CD4-positive, alpha-beta T cell treated with Interleukin-4 for 4 hours (primary cell): Measurements from ENCODE around the gene SCAMP1.
"Not testable (repeated sequence)": the region's sequence is repeated elsewhere in the genome, so short reads cannot be mapped to it uniquely, and the experiment has no call there.

Source experiments
- DNase-seq: peaks from one replicate; pipeline ENCODE4 v3.0.0-alpha.2; 2020

The SCAMP1 gene

DNA sequence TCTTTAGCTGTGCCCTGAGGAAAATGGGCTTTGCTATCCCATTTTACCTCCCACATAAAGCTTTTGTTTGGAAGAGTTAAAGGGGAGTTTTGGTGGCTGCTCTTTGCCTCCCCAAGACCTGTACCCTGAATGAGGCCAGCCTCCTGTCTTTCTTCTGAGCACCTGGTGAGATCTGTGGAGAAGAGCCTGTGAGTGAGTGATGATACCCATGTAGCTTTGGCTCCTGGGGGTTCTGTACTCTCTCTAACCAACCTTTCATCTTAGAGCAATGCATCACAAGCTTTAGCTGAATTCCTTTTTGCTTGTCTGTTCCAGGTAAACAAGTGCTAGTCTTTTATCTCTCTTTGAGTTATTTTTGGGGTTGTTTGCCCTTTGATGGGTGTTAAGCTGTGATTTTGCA lies 73.6 kb downstream of the SCAMP1 start:
- DNase-seq, result no peak

DNA sequence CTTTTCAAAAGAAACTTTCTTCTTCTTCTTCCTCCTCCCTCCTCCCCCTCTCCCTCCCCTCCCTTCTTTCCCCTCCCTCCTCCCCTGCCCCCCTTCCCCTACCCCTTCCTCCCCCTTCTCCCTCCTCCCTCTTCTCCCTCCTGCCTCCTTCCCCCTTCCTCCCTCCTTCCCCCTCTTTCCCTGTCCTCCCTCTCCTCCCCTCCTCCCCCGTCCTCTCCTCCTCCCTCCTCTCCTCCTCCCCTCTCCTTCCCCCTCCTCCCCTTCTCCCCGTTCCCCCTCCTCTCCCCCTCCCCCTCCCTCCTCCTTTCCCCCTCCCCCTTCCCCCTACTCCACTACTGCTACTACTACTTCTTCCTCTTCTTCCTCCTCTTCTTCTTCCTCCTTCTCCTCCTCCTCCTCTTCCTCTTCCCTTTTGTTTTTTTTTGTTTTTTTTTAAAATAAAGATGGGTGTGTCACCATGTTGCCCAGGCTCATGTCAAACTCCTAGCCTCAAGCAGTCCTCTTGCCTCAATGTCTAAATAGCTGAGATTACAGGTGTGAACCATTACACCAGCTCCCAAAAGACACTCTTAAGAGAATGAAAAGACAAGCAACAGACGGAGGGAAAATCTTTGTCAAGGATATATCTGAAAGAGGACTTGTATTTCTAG lies 87.5 kb downstream of the SCAMP1 start:
- no peak for DNase-seq

DNA sequence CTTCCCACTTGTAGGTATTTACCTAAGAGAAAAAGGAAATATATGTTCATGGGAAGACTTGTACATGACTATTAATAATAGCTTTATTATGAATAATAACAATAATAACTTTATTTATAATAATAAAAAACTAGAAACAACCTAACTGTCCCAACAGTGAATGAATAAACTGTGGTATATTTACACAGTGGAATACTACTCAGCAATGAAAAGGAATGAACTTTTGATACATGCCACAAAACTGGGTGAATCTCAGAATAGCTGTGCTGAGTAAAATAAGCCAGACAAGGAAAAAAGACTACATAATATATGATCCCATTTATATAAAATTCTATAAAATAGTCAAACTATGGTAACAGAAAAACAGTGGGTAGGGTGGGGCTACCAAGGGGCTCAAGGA lies 88.7 kb downstream of the SCAMP1 start:
- no peak for DNase-seq

DNA sequence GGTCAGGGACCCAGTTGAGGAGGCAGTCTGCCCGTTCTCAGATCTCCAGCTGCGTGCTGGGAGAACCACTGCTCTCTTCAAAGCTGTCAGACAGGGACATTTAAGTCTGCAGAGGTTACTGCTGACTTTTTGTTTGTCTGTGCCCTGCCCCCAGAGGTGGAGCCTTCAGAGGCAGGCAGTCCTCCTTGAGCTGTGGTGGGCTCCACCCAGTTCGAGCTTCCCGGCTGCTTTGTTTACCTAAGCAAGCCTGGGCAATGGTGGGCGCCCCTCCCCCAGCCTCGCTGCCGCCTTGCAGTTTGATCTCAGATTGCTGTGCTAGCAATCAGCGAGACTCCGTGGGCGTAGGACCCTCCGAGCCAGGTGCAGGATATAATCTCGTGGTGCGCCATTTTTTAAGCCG lies 97.1 kb downstream of the SCAMP1 start:
- not testable (repeated sequence) for DNase-seq

DNA sequence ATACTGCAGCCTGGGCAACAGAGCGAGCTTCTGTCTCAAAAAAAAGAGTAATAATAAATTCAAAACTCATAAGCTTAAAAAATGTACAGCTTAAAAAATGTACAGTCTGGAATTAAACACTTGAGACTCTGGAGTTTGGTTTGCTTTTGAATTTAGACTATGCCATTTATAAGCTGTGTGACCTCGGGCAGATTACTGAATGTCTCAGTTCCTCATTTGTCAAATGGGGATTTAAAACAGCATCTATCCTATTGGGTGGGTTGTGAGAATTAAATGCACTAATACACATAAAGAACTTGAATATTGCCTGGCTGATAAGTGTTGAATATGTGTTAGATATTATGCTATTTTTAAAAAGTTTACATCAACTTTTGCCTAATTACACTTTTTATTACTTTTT lies 98.4 kb downstream of the SCAMP1 start:
- DNase-seq, result no peak

DNA sequence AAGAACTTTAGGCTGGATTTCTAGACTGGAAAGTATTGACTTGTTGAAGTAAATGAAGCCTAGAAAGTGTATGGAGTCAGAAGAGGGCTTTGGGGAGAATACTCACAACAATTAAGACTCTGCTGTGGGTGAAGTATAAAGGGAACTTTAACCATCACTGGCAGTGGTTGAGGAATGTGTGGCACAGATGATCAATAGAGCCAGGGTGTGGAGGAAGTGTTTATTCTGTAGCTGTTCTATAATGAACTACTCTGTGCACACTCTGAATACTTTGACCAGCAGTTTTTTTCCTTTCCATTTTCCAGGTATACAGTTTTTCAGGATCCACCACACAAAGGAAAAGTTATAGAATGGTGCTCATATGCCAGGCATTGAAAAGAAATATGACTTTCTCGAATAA lies 106.7 kb downstream of the SCAMP1 start:
- DNase-seq, result no peak

DNA sequence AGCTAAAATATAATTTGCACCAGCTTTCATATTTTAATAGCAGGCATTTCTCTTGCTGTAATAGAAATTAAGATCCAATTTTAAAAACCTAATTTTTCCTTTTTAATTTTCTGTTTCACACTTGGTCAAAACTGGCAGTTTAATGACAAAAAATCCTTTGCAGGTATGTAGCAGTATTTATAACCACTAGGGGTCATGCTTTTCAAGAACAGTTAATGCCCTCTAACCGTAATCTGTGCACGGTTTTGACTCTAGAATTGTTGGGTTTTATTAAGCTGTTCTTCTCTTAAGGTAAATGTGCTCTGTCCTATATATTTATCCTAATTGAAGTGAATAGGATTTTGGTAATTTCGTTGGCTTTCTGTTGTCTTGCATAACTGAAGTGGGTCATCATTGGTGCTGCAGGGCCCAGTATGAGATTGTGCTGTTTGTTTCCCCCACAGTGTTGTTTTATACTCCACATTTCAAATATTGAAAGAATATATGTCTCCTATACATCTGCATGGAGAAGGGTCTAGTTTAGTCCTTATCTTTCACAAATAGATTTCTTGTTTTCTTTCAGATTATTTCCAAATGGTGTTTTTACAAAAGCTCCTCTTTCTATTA lies 107.4 kb downstream of the SCAMP1 start:
- peak; percentile 16 for DNase-seq

DNA sequence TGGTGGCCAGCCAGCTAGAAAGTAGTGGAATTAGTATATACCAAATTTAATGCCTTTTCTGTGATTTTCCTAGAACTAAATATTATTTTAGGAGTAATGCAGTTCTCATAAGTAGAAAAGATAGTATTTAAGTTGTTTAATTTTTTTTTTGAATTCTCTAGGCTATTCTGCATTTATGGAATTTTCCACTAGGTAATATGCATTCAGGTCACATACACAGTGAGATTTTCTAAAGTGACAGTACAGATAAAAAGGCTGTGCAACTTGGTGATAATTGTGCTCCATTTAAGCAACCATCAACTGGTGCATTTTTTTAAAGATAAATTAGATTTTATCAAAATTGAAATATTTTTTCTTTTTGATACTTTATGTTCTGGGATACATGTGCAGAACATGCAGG lies 111.5 kb downstream of the SCAMP1 start:
- no peak for DNase-seq

DNA sequence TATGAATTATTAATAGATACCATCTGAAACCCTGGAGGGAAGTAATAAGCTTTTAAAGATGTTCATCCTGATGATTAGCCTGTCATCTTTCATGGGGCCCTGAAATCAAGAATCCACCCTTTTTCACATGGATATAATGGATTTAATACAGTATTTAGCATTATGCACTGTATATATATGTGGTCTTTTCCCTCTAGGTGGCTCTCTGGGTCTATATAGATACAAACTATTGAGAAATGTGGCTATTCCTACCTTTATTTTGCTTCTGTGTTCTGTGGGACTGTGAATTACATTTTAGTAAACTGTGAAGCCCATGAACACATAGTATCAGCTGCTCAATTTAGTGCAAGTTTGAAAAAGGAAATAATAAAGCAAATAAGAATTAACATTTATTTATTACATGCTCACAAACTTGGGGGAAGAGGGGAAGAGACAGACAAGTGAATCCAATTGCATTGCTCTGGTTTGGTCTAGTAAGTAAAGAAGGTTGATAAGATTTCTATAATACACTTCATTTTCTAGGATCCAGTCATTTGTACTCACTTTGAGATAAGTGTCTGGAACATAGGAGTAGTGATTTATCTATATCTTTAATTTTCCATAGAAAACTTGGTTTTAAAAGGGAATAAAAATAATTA lies 112.2 kb downstream of the SCAMP1 start:
- no peak for DNase-seq

DNA sequence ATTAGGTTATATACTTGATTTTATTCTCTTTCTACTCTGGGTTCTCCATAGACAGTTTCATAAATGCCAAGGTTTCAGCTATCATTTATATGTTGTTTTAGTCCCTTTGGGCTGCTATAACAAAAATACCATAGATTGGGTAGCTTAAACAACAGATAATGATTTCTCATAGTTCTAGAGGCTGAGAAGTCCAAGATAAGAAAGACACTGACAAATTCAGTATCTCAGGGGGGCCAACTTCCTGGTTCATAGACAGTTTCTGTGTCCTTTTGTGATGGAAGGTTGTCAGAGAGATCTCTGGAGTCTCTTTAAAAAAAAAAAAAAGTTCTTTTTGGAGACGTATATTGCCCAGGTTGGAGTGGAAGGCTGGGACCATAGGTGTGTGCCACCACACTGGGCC lies 113.3 kb downstream of the SCAMP1 start:
- no peak for DNase-seq

DNA sequence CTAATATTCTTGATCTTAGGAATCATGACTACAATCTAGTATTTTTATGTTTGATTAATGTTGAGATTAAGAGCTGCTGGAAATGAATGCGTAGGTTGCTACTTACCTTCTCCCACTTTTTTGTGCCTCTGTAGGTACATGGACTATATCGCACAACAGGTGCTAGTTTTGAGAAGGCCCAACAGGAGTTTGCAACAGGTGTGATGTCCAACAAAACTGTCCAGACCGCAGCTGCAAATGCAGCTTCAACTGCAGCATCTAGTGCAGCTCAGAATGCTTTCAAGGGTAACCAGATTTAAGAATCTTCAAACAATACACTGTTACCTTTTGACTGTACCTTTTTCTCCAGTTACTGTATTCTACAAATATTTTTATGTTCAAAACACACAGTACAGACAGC lies 115.0 kb downstream of the SCAMP1 start:
- no peak for DNase-seq

DNA sequence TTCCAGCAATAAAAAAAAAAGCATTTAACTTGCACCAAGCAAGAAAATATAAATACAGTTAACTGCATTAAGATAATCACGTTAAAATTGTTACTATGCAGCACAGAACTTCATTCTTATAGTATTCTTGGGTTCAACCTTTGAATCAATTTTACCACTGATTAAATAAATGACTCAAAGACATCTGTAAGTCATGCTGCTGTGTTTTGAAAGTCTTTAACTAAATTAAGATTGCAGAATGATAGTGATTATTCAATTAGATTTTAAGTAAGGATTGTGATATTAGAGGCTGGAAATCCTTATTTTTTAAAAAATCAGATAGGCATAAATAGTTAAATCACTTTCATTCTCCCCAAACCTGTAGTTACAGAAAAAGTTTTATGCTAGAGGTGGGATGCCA lies 116.4 kb downstream of the SCAMP1 start:
- no peak for DNase-seq

DNA sequence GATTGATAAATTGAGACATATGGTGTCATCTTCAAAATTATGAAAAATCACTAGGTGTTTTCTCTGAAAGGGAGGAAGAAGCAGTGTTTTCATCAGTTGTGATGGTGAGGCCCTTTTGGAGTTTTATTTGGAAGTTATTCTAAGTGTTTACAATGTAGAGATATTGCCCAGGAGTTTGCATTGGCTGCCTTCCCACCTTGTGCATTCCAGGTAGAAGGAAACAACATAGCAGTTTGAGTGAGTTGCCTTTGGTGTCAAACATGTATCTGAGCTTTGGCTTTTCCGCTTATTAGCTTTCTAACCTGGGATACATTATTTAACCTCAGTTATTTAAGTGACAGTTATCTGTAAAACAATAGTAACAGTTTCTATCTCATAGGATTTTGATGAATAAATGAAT lies 122.5 kb downstream of the SCAMP1 start:
- no peak for DNase-seq

DNA sequence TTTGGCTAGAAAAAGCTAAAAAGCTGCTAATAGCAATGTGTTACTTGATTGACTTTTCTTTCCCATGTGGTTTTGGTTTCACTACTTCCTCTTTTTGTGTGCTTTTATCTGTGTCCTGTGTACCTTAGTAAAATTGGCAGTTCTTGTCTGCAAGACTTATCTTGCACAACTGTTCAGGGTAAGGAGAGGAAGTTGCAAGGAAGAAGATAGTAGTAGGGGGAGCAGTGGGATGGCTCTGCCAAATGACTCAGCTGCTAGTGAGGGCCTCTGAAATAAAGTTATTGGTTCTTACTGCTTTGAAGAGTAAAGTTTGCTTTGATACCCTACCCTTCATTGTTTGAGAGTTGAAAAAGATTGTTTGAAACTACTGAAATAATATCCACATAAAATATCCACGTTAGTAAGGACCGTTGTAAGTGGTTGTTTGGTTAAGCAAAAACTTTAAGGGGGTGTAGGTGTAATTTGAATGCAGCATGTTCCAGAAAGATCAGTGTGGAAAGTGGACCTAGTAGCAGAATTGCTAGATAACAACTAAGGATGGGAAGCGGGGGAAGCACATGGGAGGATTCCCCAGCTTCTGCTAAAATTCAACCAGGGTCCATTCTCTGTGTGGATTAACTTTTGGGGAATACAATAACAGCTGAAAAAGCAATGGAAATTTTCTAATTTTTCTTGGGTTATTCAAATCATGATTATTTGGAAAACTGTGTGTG lies 123.5 kb downstream of the SCAMP1 start:
- peak; percentile 10 for DNase-seq

DNA sequence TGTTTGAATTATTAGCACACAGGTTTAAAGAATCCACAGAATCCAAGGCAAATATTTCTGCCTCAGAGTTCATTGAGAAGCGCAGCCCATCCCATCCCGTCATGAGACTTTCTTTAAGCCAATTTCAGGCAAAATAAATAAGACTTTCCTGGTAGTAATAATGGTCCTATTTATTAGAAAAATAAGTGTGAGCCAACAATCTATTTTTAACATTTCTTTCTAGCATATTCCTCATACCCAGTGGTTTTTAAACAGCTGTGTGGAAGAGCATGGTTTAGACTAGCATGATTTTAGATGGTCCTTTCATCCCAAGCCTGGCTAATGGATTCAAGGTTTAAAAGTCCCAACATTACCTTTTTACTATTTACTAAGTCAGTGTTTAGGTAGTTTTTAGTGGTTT lies 125.8 kb downstream of the SCAMP1 start:
- DNase-seq, result no peak

DNA sequence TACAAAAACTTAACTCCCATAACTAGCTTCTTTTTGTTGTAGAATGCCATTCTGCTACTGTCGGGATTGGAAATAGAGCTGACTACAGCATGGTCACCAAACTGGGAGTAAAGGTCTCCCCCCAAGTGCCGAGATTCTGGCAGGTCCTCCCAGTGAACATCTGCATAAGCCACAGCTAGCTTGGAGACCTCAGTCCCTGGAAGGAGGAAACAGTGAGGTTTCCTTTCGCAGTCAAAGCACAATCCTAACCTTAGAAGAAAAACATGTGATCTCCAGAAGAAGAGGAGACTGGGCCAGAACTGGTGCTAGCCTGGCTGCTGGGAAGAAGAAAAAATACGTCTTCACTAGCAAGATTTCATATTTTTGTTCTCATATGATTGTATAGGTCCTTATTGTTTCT lies 127.4 kb downstream of the SCAMP1 start:
- no peak for DNase-seq

DNA sequence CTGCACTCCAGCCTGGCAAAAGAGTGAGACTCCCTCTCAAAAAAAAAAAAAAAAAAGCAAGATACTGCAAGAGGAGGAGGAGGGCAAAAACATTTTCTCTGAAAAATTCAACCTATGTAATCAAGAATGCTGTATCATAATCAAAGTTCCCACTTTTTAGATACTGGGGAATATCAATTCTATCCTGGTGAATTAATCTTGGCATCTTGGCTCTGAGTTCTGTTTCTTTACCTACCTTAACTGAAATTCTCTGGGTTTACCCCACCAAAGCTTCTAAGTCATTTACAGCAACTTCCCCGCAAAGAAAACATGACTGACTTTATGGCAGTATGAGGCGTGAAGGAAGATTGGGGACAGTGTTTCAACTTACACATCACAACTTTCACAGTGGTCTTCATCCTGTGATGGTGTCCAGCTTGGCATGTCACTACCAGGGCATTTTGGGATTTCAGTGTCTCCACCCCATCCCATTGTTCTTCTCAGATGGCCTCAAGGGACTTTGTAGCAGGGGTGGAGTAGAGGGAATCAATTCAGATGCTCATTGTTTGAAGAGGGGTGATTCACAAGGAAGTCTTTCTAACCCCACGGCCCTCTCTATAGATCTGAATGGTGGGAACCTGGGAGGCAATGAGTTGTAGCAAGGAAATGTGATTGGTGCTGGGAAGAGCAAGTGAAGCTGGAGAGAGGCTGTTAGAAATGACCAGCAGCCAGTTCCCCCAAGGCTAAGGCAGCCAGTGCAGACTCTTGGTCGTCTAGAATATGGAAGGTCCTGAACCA lies 130.5 kb downstream of the SCAMP1 start:
- DNase-seq, result no peak

DNA sequence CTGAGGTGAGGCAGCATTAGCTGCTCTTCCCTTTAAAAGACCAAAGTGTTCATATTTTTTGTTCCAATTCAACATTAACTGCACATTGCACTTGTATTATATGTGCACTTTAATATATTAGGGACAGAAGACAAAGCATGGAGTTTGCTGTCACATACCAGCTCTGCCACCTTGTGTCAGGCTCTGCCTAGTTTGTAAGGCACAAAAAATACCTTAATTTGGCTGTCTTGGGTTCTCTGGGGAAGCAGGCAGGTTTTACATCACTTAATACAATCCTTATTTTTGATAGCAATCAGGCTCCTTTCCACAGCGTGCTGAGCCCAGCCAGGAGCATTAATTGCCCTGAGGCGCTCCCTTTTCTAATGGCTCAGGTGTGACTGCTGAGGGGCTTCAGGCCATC lies 131.8 kb downstream of the SCAMP1 start:
- no peak for DNase-seq

DNA sequence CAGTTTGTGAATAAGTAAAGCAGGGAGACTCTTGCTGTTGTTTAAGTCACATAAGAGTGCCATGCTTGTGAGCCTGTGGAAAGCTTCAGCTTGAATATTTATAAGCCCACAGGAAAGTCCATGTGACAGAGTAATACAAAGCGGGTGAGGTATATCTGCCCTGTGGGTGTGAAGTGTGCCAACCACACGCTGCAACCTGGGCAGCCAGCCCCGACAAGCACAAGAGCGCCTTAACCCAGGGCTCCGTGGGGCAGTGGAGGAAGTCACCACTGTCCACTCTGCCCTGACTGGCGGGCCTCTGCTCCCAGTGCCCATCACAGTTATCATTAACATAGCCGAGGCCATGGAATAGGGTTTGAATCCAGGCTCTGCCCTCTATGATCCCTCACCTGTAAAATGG lies 132.2 kb downstream of the SCAMP1 start:
- DNase-seq, result no peak

DNA sequence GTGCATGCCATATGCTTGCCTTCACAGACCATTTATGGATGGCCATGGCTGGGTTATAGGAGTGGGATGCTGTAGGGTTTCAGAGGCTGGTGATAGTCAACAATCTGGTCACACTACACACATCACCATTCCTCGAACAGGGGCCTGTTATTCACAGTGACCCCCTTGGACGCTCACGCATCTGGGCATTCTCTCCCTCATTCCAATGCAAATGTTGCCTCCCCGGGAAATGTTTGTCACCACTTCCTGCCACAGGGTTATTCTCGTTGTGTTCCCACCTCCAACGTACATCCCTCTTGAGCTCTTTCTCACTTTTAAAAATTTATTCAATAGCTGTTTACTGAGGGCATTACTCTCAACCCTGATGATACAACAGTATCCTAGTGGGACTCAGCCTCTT lies 135.4 kb downstream of the SCAMP1 start:
- no peak for DNase-seq

DNA sequence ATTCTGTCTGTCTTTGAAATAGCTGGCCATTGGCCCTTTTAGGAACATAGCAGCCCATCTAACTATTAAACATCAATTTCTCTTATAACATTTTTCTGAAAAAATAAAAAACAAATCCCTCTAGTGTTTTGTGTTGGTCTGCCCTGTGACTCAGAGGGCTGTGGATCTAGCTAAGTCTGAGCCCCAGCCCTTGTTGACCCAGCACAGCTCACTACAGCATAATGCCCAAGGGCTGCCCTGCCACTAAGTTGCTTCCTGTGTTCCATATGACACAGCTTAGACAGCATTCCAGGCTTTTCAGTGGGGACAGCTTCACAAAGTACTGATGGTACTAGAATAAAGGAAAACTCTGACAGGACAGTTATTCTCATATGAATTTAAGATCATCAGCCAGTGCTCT lies 136.0 kb downstream of the SCAMP1 start:
- DNase-seq, result no peak

DNA sequence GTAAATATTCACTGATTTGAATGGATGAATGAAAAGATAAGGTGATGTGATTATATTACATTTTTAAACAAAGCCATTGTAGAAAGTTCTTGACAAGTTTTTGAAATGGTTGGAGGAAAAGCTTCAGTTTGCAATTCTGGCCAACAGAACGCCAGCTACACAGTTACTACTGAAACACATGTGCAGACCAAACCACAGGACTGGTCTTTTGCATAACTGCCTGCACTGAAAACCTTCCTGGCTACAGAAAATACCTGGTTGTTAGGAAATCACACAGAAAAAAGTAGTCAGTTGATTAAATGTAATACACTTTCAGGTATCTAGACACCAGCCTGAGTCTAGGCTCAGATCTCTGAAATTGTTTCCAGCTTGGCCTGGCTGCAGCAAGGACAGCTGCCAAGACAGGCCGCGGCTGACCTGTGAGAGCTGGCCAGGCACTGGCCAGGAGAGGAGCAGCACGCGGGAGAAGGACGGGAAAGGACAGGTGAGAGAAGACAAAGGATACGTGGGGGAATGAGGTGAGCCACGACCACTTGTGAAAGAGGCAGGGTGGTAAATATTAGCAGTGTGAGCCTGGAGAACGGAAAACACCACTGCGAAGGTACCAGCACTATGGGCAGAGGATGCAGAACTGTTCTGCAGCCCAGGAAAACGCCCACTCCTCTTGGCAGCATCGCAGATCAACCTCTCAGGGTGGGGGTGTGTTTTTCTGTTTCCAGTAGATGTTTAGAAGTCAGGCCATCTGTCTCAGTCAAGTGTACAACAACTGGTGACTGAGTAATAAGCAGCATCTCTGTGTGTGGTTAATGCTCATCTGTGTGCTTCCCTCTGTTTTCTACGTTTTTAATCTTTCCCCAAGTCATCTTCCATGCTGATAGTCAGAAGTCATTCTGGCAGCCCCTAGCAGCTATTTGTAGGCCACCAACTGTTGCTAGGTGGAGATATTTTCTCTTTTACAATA lies 137.4 kb downstream of the SCAMP1 start:
- DNase-seq, result no peak
